HepG2 (cell line): ENCODE results near the gene PCAT6. TPM values are rescaled to one million over a fixed set of nuclear protein-coding genes. Genes with fewer than 3 reads are reported as not detected.

Experiments
- ATAC-seq: fragments of 200-7000 bp; cut with Tn5 transposase; 3 replicates; pipeline ENCODE4 v1.9.1; 2020; ENCODE audit warnings: mild to moderate bottlenecking, moderate library complexity
- BruUV-seq: library from RNA; stranded (reverse); fragments of 400-500 nt; replicated peaks from 2 replicates; lab custom pipeline; 2021; lab: Mats Ljungman, UMichigan
- CTCF ChIA-PET: fragments of 300-600 bp; formaldehyde crosslinking; extraction: SDS; loops from one replicate; lab custom pipeline; 2021; ENCODE audit warnings: low total read pairs, inconsistent platforms, low intra/inter-chr PET ratio; lab: Yijun Ruan, JAX
- POLR2A ChIA-PET: fragments of 350-600 bp; sonication (Branson Sonifier 250); formaldehyde crosslinking; loops from one replicate; lab custom pipeline; 2020; ENCODE audit warnings: antibody characterized with exemption, inconsistent platforms; lab: Yijun Ruan, JAX
- DNase-seq: peaks from one replicate; pipeline ENCODE4 v3.0.0-alpha.2; 2015; ENCODE audit warnings: low spot score
- FAIRE-seq: peaks from 3 replicates; lab custom pipeline; 2011; peaks lifted over from hg19 to GRCh38; lab: Jason Lieb, UNC
- H2AFZ ChIP-seq: one replicate; pipeline ENCODE4 v1.6.1; 2011; ENCODE audit warnings: low read length, inconsistent platforms
- H3K27ac ChIP-seq: fragments of 300-600 bp; 3 replicates; pipeline ENCODE4 v1.8.0; 2011; ENCODE audit warnings: mixed run types, mild to moderate bottlenecking, mixed read lengths, low read length, inconsistent platforms; ENCODE audit not compliant: insufficient read depth; ENCODE audit errors: extremely low read length
- H3K27me3 ChIP-seq, 2 experiments: fragments of 200-600 bp in 1 of 2; 2 replicates in 1 of 2; 3 replicates in 1 of 2; pipeline versions ENCODE4 v1.6.0 to v1.8.0; 2011; ENCODE audit warnings: low read length in 2 of 2, mild to moderate bottlenecking in 2 of 2, moderate library complexity in 2 of 2, inconsistent platforms in 1 of 2; ENCODE audit not compliant: insufficient read depth in 2 of 2, control insufficient read depth in 1 of 2
- H3K36me3 ChIP-seq, 2 experiments: fragments of 200-600 bp in 1 of 2; replicated peaks in 1 of 2; 2 replicates in 1 of 2; 3 replicates in 1 of 2; pipeline versions ENCODE4 v1.5.1 to v1.8.0; 2011; ENCODE audit warnings: low read length in 2 of 2, inconsistent platforms in 1 of 2; ENCODE audit not compliant: insufficient read depth in 2 of 2, control insufficient read depth in 1 of 2
- H3K4me1 ChIP-seq: 2 replicates; pipeline ENCODE4 v1.5.1; 2012; ENCODE audit warnings: low read length, inconsistent platforms; ENCODE audit not compliant: insufficient read depth
- H3K4me2 ChIP-seq: 2 replicates; pipeline ENCODE4 v1.6.0; 2011; ENCODE audit warnings: low read depth, low read length, inconsistent platforms
- H3K4me3 ChIP-seq, 3 experiments: fragments of 200-600 bp in 1 of 3; sonication (generic), shearing (Covaris generic) in 1 of 3; replicated peaks in 1 of 3; 2 replicates each; pipeline ENCODE4 v1.5.1; 2011 to 2016; ENCODE audit warnings: low read length in 3 of 3, inconsistent platforms in 2 of 3, low read depth in 2 of 3, mild to moderate bottlenecking in 2 of 3, control low read depth in 1 of 3, mixed read lengths in 1 of 3; ENCODE audit not compliant: insufficient read depth in 1 of 3
- H3K79me2 ChIP-seq: one replicate; pipeline ENCODE4 v1.6.1; 2011; ENCODE audit warnings: low read length, inconsistent platforms; ENCODE audit not compliant: insufficient read depth
- H3K9ac ChIP-seq: 2 replicates; pipeline ENCODE4 v1.6.0; 2011; ENCODE audit warnings: mild to moderate bottlenecking, low read depth, low read length, inconsistent platforms; ENCODE audit not compliant: insufficient read depth
- H3K9me3 ChIP-seq: 2 replicates; pipeline ENCODE4 v1.5.1; 2012; ENCODE audit warnings: mild to moderate bottlenecking, low read length
- H4K20me1 ChIP-seq: 2 replicates; pipeline ENCODE4 v1.6.0; 2011; ENCODE audit warnings: inconsistent platforms, mild to moderate bottlenecking, low read length, moderate library complexity; ENCODE audit not compliant: insufficient read depth
- ELK4 ChIP-seq: sonication (generic); formaldehyde crosslinking; IDR thresholded peaks from 2 replicates; pipeline ENCODE4 v1.9.0; 2021; ENCODE audit warnings: missing genetic modification reagents, borderline replicate concordance
- GTF2F1 ChIP-seq: fragments of 150-350 bp; IDR thresholded peaks from 2 replicates; pipeline ENCODE4 v1.6.1; 2014; ENCODE audit warnings: low read length
- KAT8 ChIP-seq: IDR thresholded peaks from 2 replicates; pipeline ENCODE4 v1.6.1; 2016; ENCODE audit warnings: missing genetic modification reagents, missing compliant biosample characterization
- KLF9 ChIP-seq: IDR thresholded peaks from 2 replicates; pipeline ENCODE4 v1.6.1; 2016; ENCODE audit warnings: low read depth
- MED13 ChIP-seq: sonication (generic); formaldehyde crosslinking; IDR thresholded peaks from 2 replicates; pipeline ENCODE4 v1.5.0; 2020; ENCODE audit warnings: missing genetic modification reagents
- MLLT10 ChIP-seq: sonication (generic); formaldehyde crosslinking; IDR thresholded peaks from 2 replicates; pipeline ENCODE4 v1.4.0; 2020; ENCODE audit warnings: missing genetic modification reagents
- NFKB2 ChIP-seq: sonication (generic); formaldehyde crosslinking; IDR thresholded peaks from 2 replicates; pipeline ENCODE4 v1.4.0; 2020; ENCODE audit warnings: missing genetic modification reagents, borderline replicate concordance
- POGK ChIP-seq: sonication (generic); formaldehyde crosslinking; conservative IDR thresholded peaks from 2 replicates; pipeline ENCODE4 v1.8.0; 2022; ENCODE audit warnings: mild to moderate bottlenecking, moderate library complexity, missing genetic modification reagents
- RFX5 ChIP-seq: IDR thresholded peaks from 2 replicates; pipeline ENCODE4 v1.6.1; 2011; ENCODE audit warnings: low read depth, low read length, improper control_type of control experiment
- SETDB1 ChIP-seq: sonication (generic); formaldehyde crosslinking; IDR thresholded peaks from 2 replicates; pipeline ENCODE4 v1.5.1; 2020; ENCODE audit warnings: missing genetic modification reagents, mild to moderate bottlenecking, borderline replicate concordance
- SKI ChIP-seq: fragments of 450-650 bp; IDR thresholded peaks from one replicate; pipeline ENCODE4 v1.6.1; 2018; ENCODE audit warnings: mild to moderate bottlenecking; ENCODE audit not compliant: partially characterized antibody
- TBP ChIP-seq: sonication (generic); formaldehyde crosslinking; IDR thresholded peaks from 2 replicates; pipeline ENCODE4 v1.5.0; 2020; ENCODE audit warnings: missing genetic modification reagents
- TEAD2 ChIP-seq: sonication (generic); formaldehyde crosslinking; IDR thresholded peaks from 2 replicates; pipeline ENCODE4 v1.9.0; 2021; ENCODE audit warnings: missing genetic modification reagents
- ZBTB46 ChIP-seq: sonication (generic); formaldehyde crosslinking; IDR thresholded peaks from 2 replicates; pipeline ENCODE4 v1.4.0; 2020; ENCODE audit warnings: mild to moderate bottlenecking, missing genetic modification reagents, borderline replicate concordance
- ZBTB7B ChIP-seq: sonication (generic); formaldehyde crosslinking; IDR thresholded peaks from 2 replicates; pipeline ENCODE4 v1.4.0; 2020; ENCODE audit warnings: missing genetic modification reagents
- ZNF20 ChIP-seq: sonication (generic); formaldehyde crosslinking; IDR thresholded peaks from 2 replicates; pipeline ENCODE4 v1.4.0; 2020; ENCODE audit warnings: mild to moderate bottlenecking, moderate library complexity, missing genetic modification reagents
- ZNF546 ChIP-seq: sonication (generic); formaldehyde crosslinking; conservative IDR thresholded peaks from 2 replicates; pipeline ENCODE4 v1.8.1; 2023; ENCODE audit warnings: mild to moderate bottlenecking, missing genetic modification reagents
- ZNF557 ChIP-seq: sonication (generic); formaldehyde crosslinking; IDR thresholded peaks from 2 replicates; pipeline ENCODE4 v1.4.0; 2020; ENCODE audit warnings: missing genetic modification reagents
- ZNF839 ChIP-seq: sonication (generic); formaldehyde crosslinking; IDR thresholded peaks from 2 replicates; pipeline ENCODE4 v1.4.0; 2020; ENCODE audit warnings: missing genetic modification reagents, mild to moderate bottlenecking, borderline replicate concordance
- ZSCAN22 ChIP-seq: sonication (generic); formaldehyde crosslinking; IDR thresholded peaks from 2 replicates; pipeline ENCODE4 v1.4.0; 2020; ENCODE audit warnings: mild to moderate bottlenecking, missing genetic modification reagents
- WGBS: methylation state at CpG from one replicate; pipeline ENCODE4 v1.1.6; 2017; ENCODE audit warnings: low lambda C conversion rate; 5-methylcytosine and 5-hydroxymethylcytosine counted together
- in situ Hi-C: cut with HindIII; loops from 2 replicates; pipeline ENCODE4 v1.10.0; 2017; ENCODE audit warnings: low pct_unique_long_range_greater_than_20kb; ENCODE audit not compliant: extremely low pct_ligation_motif_present
- intact Hi-C: fragments of 100-400 bp; cut with micrococcal nuclease; formaldehyde crosslinking; loops from one replicate; pipeline ENCODE4 v1.10.0; 2022; ENCODE audit not compliant: unreplicated experiment
- polyA plus RNA-seq, 8 experiments: library from polyadenylated mRNA; depleted of rRNA in 3 of 8; stranded (reverse) in 7 of 8; unstranded in 1 of 8; fragments of >200 nt; fragmentation: Illumina TruSeq in 4 of 8; extraction: Trizol in 4 of 8; gene quantifications; 2 replicates each; pipeline versions ENCODE4 v1.2.1 to v1.2.3, GENCODE V29; 2011 to 2016; ENCODE audit warnings: low read depth in 4 of 8, missing spikeins in 1 of 8, mixed read lengths in 1 of 8; ENCODE audit not compliant: insufficient read depth in 1 of 8
- total RNA-seq, 5 experiments: library from RNA; depleted of rRNA; stranded (reverse); fragments of >200 nt; fragmentation: Illumina TruSeq; extraction: Trizol; gene quantifications; 2 replicates each; pipeline ENCODE4 v1.2.3, GENCODE V29; 2016; ENCODE audit warnings: low read depth in 1 of 5

PCAT6 gene
- total and polyA plus RNA-seq, 2 of the 13 experiments (the other 11 are each of a cell fraction or from before 2014, with no cell fraction given) = 0.60 to 4.4 TPM

- Histone ChIP-seq H3K4me2 (no peak overlapping the region), H3K27ac (no peak overlapping the region), H3K27me3 (no peaks in the 10 kb centered on the region), H3K9ac (no peak overlapping the region), H3K9me3 (no peaks in the 10 kb centered on the region), H3K36me3 (peaks cover 6 to 15% of the 10 kb centered on the region in 2 experiments; a peak in 3 of 5 replicates), H3K79me2 (peaks cover 93% of the 10 kb centered on the region), H3K4me3 (no peak overlapping the region), H2AFZ (no peak overlapping the region), H4K20me1 (peaks cover 81% of the 10 kb centered on the region), H3K4me1 (peaks cover 35% of the 10 kb centered on the region)
- in situ Hi-C loops (no loop called here), intact Hi-C loops (no loop called here)
- ChIA-PET POLR2A (no interaction called here), CTCF (no interaction called here)
- FAIRE-seq (no peak), ATAC-seq (no peak), DNase-seq (no peak)
- BruUV-seq = no TSS peak
- WGBS = 98% methylated on average over 2 of the region's 2 CpGs
- TF ChIP-seq GTF2F1 (no peak), ZNF546 (CRISPR knock-in tag) (no peak), KAT8 (CRISPR knock-in tag) (no peak), ZNF839 (no peak), ZBTB46 (CRISPR knock-in tag) (no peak), ZNF20 (no peak), SETDB1 (CRISPR knock-in tag) (no peak), RFX5 (no peak), KLF9 (CRISPR knock-in tag) (no peak), ZNF557 (CRISPR knock-in tag) (no peak), ZSCAN22 (no peak), MED13 (CRISPR knock-in tag) (no peak), SKI (no peak), NFKB2 (CRISPR knock-in tag) (no peak), ZBTB7B (no peak), MLLT10 (CRISPR knock-in tag) (no peak), TEAD2 (CRISPR knock-in tag) (no peak), ELK4 (CRISPR knock-in tag) (no peak), TBP (CRISPR knock-in tag) (no peak), POGK (CRISPR knock-in tag) (no peak)
Observed at GRCh38 chr1:202801175-202801574, 9.6 kb upstream of the PCAT6 start.
